NCI-H2171 treated with DMSO at 0.1 percent for 48 hours (cell line): ENCODE measurements around the gene ACAA1.

Experiments
- DNase-seq: peaks from one replicate; lab custom pipeline; 2025; lab: John Stamatoyannopoulos, UW

The ACAA1 gene

GRCh38 chr3:38154033-38154494 lies 17.1 kb upstream of the ACAA1 start:
- no peak for DNase-seq

GRCh38 chr3:38153221-38153620 lies 16.3 kb upstream of the ACAA1 start:
- DNase-seq = no peak

- DNase-seq = no peak
Measured at GRCh38 chr3:38152609-38153008, 15.7 kb upstream of the ACAA1 start.

- DNase-seq = no peak
Measured at GRCh38 chr3:38151667-38152265, 14.8 kb upstream of the ACAA1 start.

- DNase-seq = no peak
Measured at GRCh38 chr3:38150780-38151528, 14.0 kb upstream of the ACAA1 start.

GRCh38 chr3:38149708-38150107 lies 12.8 kb upstream of the ACAA1 start:
- no peak for DNase-seq

GRCh38 chr3:38148311-38148882 lies 11.5 kb upstream of the ACAA1 start:
- no peak for DNase-seq

- no peak for DNase-seq
Measured at GRCh38 chr3:38147421-38147820, 10.5 kb upstream of the ACAA1 start.

- no peak for DNase-seq
Measured at GRCh38 chr3:38146504-38146903, 9.6 kb upstream of the ACAA1 start.

- DNase-seq = no peak
Measured at GRCh38 chr3:38143511-38143910, 6.6 kb upstream of the ACAA1 start.

- DNase-seq = no peak
Measured at GRCh38 chr3:38142959-38143358, 6.0 kb upstream of the ACAA1 start.

- DNase-seq = no peak
Measured at GRCh38 chr3:38141952-38142273, 5.0 kb upstream of the ACAA1 start.

GRCh38 chr3:38141173-38141951 lies 4.4 kb upstream of the ACAA1 start:
- no peak for DNase-seq

- no peak for DNase-seq
Measured at GRCh38 chr3:38140326-38141172, 3.6 kb upstream of the ACAA1 start.

GRCh38 chr3:38139652-38140051 lies 2.7 kb upstream of the ACAA1 start:
- no peak for DNase-seq

- DNase-seq = no peak
Measured at GRCh38 chr3:38139191-38139590, 2.3 kb upstream of the ACAA1 start.

- DNase-seq = peak; percentile 43
Measured at GRCh38 chr3:38138349-38139190, 1.6 kb upstream of the ACAA1 start, which contains the start of gene MYD88. Gene MYD88 (plus strand): TSS chr3:38138661. CDS start chr3:38138701, 40 bp downstream.

GRCh38 chr3:38137615-38138348 lies 855 bp upstream of the ACAA1 start:
- DNase-seq = peak; percentile 37

- DNase-seq = no peak
Measured at GRCh38 chr3:38136393-38136776, 542 bp downstream of the ACAA1 start.
